Activated T-helper 17 cell treated with anti-CD3 and anti-CD28 coated beads, Interleukin-2, amount 50 U/mL, for 72 hours (primary cell): ENCODE measurements around the gene GPC3. TPM values are rescaled to one million over a fixed set of nuclear protein-coding genes. Genes with fewer than 3 reads are reported as not detected.
A peak's percentile ranks its signal among the peaks of the same experiment; 100 is the strongest.
"Not testable (repeated sequence)": the region's sequence is repeated elsewhere in the genome, so short reads cannot be mapped to it uniquely, and the experiment has no call there.

ENCODE experiments used
- ATAC-seq: fragments of 150-1000 bp; cut with Tn5 transposase; replicated peaks from 2 replicates; pipeline ENCODE4 v1.10.0; 2021; ENCODE audit warnings: mild to moderate bottlenecking, moderate library complexity
- H3K27ac Mint-ChIP-seq: one replicate; pipeline ENCODE4 v1.8.0; 2022; ENCODE audit warnings: mixed read lengths
- H3K27me3 Mint-ChIP-seq: one replicate; pipeline ENCODE4 v1.8.0; 2022; ENCODE audit warnings: mixed read lengths
- H3K36me3 Mint-ChIP-seq: one replicate; pipeline ENCODE4 v1.8.0; 2022; ENCODE audit warnings: low read depth, mild to moderate bottlenecking, mixed read lengths
- H3K4me1 Mint-ChIP-seq: one replicate; pipeline ENCODE4 v1.8.0; 2022; ENCODE audit warnings: mixed read lengths
- H3K4me3 Mint-ChIP-seq: one replicate; pipeline ENCODE4 v1.8.0; 2022; ENCODE audit warnings: mild to moderate bottlenecking, mixed read lengths
- H3K9me3 Mint-ChIP-seq: one replicate; pipeline ENCODE4 v1.8.0; 2022; ENCODE audit warnings: mixed read lengths
- total RNA-seq, 2 donors: library from RNA; stranded (reverse); gene quantifications; one replicate each; pipeline ENCODE4 v1.2.3, GENCODE V29; 2022

Gene GPC3
- total RNA-seq, 2 donors from 2014 or later: 0.15 TPM; not detected in 1

GRCh38 chrX:133918361-133918771 lies 67.0 kb downstream of the GPC3 start:
- Mint-ChIP-seq H3K9me3 (no peaks in the 10 kb centered on the region), H3K4me3 (no peak overlapping the region), H3K27me3 (no peaks in the 10 kb centered on the region), H3K4me1 (peaks cover 9% of the 10 kb centered on the region), H3K27ac (no peak overlapping the region), H3K36me3 (no peaks in the 10 kb centered on the region)
- ATAC-seq: peak; percentile 28

GRCh38 chrX:133916984-133917722 lies 68.2 kb downstream of the GPC3 start:
- H3K27me3 Mint-ChIP-seq: no peaks in the 10 kb centered on the region
- peak; percentile 29 for ATAC-seq
- no peaks in the 10 kb centered on the region for H3K9me3 Mint-ChIP-seq
- no peak overlapping the region for H3K27ac Mint-ChIP-seq
- no peak overlapping the region for H3K4me3 Mint-ChIP-seq
- H3K36me3 Mint-ChIP-seq: no peaks in the 10 kb centered on the region
- H3K4me1 Mint-ChIP-seq: peaks cover 4% of the 10 kb centered on the region

DNA sequence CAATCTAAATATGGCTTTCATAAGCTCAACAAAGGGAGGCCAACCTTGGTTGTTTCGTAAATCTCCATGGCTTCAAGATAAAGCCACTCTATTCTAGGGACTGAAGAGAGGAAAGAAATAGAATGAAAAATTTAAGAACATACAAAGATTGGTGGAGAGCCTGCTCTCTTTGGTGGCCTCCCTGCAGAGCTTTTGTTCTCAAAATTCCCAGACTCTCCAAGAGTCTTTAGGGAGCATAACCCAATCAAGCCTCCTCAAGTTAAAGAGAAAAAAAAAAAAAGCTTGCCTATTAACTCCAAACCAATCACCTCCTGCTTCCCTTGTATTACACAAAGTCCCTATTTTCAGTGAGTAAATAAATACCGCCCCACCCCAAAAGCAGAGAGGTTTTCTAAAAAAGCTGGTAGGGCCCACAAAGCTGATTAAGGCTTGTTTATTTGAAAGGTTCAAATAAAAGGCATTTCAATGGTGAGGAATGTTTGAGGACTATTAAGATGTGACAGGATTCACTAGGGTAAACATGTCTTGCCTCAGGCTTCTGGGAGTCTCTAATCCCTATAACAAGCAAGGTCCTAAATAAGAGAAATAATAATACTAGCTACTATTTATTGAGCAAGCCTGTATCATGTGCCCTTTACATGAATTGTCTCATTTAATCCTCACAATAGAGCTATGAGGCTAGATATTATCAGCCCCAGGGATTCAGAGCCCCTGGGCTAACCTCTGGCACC lies 71.6 kb downstream of the GPC3 start:
- no peak overlapping the region for H3K4me3 Mint-ChIP-seq
- H3K27ac Mint-ChIP-seq: no peak overlapping the region
- H3K9me3 Mint-ChIP-seq: no peaks in the 10 kb centered on the region
- no peak for ATAC-seq
- no peaks in the 10 kb centered on the region for H3K27me3 Mint-ChIP-seq
- H3K4me1 Mint-ChIP-seq: no peaks in the 10 kb centered on the region
- no peaks in the 10 kb centered on the region for H3K36me3 Mint-ChIP-seq

- Mint-ChIP-seq H3K27me3 (no peaks in the 10 kb centered on the region), H3K4me3 (no peak overlapping the region), H3K9me3 (no peaks in the 10 kb centered on the region)
Observed at GRCh38 chrX:133913009-133913408, 72.4 kb downstream of the GPC3 start.

DNA sequence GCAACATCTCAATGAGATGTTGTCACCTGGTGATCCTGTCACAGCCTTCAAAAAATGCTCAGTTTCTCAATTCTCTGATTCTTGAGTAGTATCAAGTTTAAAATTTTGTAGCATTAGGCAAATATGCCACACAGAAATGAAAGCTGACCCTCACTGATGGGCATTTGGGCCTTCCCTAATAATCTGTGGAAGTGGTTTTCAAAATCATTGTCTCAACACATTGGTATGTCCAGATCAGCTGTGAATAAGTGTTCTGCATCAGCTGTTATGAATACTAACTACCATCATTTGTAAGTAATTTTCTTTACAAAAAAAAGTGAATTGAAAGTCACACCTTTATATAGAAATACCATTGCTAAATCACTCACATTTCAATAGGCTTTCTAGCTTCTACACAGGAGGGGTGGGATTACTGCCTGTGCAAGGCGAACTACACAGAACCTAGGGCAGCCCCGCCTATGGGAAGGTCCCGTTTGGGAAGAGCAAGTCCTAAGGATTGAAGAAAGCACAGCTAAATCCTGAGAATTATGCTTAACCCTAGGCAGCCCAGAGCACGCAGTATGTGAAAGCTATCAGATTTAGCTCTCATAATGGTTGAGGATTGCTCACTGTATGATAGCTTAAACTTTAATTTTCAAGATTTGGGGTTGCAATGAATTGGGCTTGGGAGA lies 73.4 kb downstream of the GPC3 start:
- H3K9me3 Mint-ChIP-seq: no peaks in the 10 kb centered on the region
- H3K27me3 Mint-ChIP-seq: no peaks in the 10 kb centered on the region
- no peak for ATAC-seq
- H3K36me3 Mint-ChIP-seq: no peaks in the 10 kb centered on the region
- H3K27ac Mint-ChIP-seq: no peak overlapping the region
- no peak overlapping the region for H3K4me3 Mint-ChIP-seq
- no peaks in the 10 kb centered on the region for H3K4me1 Mint-ChIP-seq

More at GRCh38 chrX:133913009-133913408, 72.4 kb downstream of the GPC3 start:
- no peaks in the 10 kb centered on the region for H3K36me3 Mint-ChIP-seq
- no peak for ATAC-seq
- H3K27ac Mint-ChIP-seq: no peak overlapping the region
- H3K4me1 Mint-ChIP-seq: no peaks in the 10 kb centered on the region

DNA sequence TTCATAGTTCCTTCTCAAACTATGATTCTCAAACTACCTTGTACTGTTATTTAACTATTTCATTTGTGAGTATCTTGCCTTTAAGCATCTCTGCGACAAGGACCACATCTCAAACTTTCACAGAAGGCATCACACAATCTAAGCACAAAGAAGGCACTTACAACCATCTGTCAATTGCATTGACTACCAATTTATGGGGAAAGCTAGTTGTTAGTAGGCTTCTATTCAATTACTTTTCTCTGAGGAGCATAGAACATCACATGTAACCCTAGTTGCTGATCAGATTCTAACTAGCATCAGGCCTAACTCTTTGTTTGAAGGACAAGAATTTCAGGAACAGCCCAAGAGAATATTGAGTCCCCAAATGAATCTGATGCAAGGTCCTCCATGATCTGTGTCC lies 74.9 kb downstream of the GPC3 start:
- no peak for ATAC-seq
- Mint-ChIP-seq H3K4me3 (no peak overlapping the region), H3K27ac (no peak overlapping the region), H3K9me3 (no peaks in the 10 kb centered on the region), H3K27me3 (no peaks in the 10 kb centered on the region), H3K4me1 (no peaks in the 10 kb centered on the region), H3K36me3 (no peaks in the 10 kb centered on the region)

GRCh38 chrX:133909888-133910287 lies 75.5 kb downstream of the GPC3 start:
- Mint-ChIP-seq H3K36me3 (no peaks in the 10 kb centered on the region), H3K4me3 (no peak overlapping the region), H3K9me3 (no peaks in the 10 kb centered on the region), H3K4me1 (no peaks in the 10 kb centered on the region), H3K27ac (no peak overlapping the region), H3K27me3 (peaks cover 2% of the 10 kb centered on the region)
- no peak for ATAC-seq

DNA sequence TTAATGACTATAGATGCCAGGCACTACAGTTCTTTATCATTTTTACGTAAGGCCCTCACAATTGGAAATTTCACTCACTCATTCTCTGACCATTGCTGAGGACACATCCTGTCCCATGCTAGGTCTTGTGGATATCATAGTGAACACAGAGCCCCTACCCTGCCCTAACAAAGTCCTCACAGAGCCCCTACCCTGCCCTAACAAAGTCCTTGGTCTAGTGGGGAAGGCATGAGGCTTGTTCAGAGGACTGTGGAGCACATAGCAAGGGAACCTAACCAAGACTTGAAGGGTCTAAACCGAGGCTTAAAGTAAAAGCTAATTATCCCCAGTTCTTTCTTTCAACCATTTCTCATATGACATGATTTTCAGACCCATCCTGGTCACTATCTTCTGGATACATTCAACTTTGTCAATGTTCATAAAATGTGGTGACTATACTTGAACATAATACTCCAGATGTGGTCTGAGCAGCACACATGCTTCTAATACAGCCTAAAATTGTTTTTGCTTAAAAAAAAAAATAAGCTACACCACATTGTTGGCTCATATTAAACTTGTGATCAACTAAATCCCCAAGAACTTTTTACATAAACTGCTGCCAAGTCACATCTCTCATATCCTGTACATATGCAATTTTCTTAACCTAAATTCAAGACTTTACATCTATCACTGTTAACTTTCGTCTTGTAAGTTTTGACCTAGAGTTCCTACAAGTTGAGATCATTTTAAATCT lies 77.0 kb downstream of the GPC3 start:
- H3K9me3 Mint-ChIP-seq: no peaks in the 10 kb centered on the region
- no peaks in the 10 kb centered on the region for H3K4me1 Mint-ChIP-seq
- H3K4me3 Mint-ChIP-seq: no peak overlapping the region
- no peak overlapping the region for H3K27ac Mint-ChIP-seq
- H3K36me3 Mint-ChIP-seq: no peaks in the 10 kb centered on the region
- ATAC-seq: no peak
- peaks cover 3% of the 10 kb centered on the region for H3K27me3 Mint-ChIP-seq

DNA sequence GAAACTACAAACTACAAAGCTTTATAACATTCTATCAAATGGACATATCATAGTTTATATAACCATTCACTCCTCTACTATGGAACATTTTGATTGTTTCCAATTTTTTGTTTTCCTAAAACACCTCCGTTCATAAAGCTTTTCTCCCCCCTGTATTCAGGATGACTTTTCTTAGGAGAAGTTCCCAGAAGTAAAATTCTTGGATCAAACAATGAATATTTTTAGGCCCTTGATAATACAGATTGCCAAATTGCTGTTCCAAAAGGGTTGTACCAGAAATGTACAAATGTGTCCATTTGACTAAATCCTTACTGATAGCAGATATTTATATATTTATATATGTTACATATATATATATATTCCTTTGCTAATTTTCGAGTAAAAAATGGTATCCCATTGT lies 77.8 kb downstream of the GPC3 start:
- Mint-ChIP-seq H3K4me3 (no peak overlapping the region), H3K27ac (no peak overlapping the region), H3K4me1 (no peaks in the 10 kb centered on the region), H3K9me3 (no peaks in the 10 kb centered on the region), H3K36me3 (no peaks in the 10 kb centered on the region), H3K27me3 (peaks cover 3% of the 10 kb centered on the region)
- ATAC-seq: no peak

- no peaks in the 10 kb centered on the region for H3K9me3 Mint-ChIP-seq
- no peak overlapping the region for H3K27ac Mint-ChIP-seq
- no peak overlapping the region for H3K4me3 Mint-ChIP-seq
- no peaks in the 10 kb centered on the region for H3K4me1 Mint-ChIP-seq
- ATAC-seq: no peak
- peaks cover 3% of the 10 kb centered on the region for H3K27me3 Mint-ChIP-seq
- H3K36me3 Mint-ChIP-seq: no peaks in the 10 kb centered on the region
Observed at GRCh38 chrX:133905305-133905704, 80.1 kb downstream of the GPC3 start.

- H3K36me3 Mint-ChIP-seq: no peaks in the 10 kb centered on the region
- no peak overlapping the region for H3K27ac Mint-ChIP-seq
- ATAC-seq: no peak
- no peaks in the 10 kb centered on the region for H3K9me3 Mint-ChIP-seq
- no peaks in the 10 kb centered on the region for H3K4me1 Mint-ChIP-seq
- H3K4me3 Mint-ChIP-seq: no peak overlapping the region
- H3K27me3 Mint-ChIP-seq: peaks cover 3% of the 10 kb centered on the region
Observed at GRCh38 chrX:133897593-133898163, 87.7 kb downstream of the GPC3 start.

DNA sequence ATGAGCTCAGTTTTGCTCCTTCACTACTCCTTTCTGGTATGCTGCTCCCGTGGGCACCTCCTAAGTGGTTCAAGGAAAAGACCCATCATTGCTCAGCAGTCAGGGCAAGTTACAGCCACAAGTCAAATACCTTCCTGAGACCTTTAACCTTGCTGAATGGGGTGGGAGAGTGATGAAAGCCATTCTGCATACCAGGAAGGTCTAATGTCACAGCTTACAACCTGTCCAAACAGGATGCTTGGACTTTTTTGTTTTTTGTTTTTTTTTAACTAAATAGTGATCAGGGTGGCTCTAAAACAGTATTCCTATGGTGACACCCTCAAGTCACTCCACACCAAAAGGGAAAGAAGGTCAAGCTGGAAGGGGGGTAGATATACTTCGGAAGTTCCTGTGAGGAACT lies 93.1 kb downstream of the GPC3 start:
- H3K36me3 Mint-ChIP-seq: no peaks in the 10 kb centered on the region
- H3K4me1 Mint-ChIP-seq: no peaks in the 10 kb centered on the region
- no peaks in the 10 kb centered on the region for H3K9me3 Mint-ChIP-seq
- no peak overlapping the region for H3K27ac Mint-ChIP-seq
- H3K4me3 Mint-ChIP-seq: no peak overlapping the region
- no peaks in the 10 kb centered on the region for H3K27me3 Mint-ChIP-seq
- ATAC-seq: no peak

DNA sequence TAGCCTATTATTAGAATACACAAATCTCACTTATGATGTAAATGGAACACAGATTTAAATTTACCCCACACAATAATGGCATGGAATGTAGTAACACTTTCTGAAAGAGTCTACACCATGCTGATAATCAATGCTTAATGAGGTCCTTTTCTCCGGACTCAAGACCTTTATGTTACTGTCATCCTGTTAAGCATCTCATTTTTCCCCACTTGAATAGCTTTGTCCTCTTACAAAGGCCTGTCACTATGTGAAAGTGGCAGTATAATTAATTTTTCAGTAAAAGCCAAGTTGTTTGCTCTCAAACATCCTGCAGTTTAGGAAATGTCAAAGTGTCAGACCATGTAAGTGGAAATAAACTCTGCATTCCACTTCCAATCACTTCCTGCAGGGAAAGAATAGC lies 96.4 kb downstream of the GPC3 start:
- ATAC-seq: no peak
- Mint-ChIP-seq H3K36me3 (no peaks in the 10 kb centered on the region), H3K27ac (no peak overlapping the region), H3K4me1 (no peaks in the 10 kb centered on the region), H3K9me3 (no peaks in the 10 kb centered on the region), H3K4me3 (no peak overlapping the region), H3K27me3 (no peaks in the 10 kb centered on the region)

GRCh38 chrX:133888084-133888483 lies 97.3 kb downstream of the GPC3 start:
- H3K4me1 Mint-ChIP-seq, ATAC-seq, H3K9me3 Mint-ChIP-seq, H3K27ac Mint-ChIP-seq, H3K27me3 Mint-ChIP-seq, H3K36me3 Mint-ChIP-seq, H3K4me3 Mint-ChIP-seq: not testable (repeated sequence)
